GM21447 (cell line): Measurements from ENCODE around the gene PIM1.
"Not testable (repeated sequence)": the region's sequence is repeated elsewhere in the genome, so short reads cannot be mapped to it uniquely, and the experiment has no call there.

Experiments
- ATAC-seq: cut with Tn5 transposase; IDR thresholded peaks from one replicate; pipeline ENCODE4 v1.9.1; 2021; ENCODE audit not compliant: unreplicated experiment

PIM1 gene

DNA sequence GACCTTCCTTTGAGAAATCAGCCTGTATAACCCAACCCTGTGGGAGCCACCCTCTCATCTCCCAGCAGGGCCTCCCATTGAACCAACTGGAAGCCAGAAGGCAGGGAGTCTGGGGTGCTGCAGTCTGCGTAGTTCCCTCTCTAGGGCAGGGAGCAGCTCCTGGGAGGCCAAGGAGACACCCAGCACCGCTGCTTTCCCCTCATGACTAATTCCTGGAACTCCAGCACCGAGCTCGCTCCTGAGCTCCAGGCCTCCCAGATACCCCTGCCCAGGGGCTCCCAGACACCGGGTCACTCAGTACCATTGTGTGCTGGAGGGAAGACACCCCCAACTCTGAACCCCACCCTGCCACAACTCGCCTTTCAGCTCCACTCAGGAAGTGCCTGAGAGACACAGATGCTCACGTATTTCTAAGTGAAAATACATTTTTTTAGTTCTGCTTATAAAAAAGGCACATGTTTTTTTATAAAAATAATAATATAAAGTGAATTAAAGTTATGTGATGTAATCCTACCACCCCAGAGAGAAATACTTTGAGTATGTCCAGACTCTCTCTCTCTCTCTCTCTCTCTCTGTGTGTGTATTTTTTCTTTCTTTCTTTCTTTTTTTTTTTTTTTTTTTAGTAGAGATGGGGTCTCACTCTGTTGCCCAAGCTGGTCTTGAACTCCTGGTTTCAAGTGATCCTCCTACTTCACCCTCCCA is 17.5 kb downstream of the PIM1 start:
- no peak for ATAC-seq

DNA sequence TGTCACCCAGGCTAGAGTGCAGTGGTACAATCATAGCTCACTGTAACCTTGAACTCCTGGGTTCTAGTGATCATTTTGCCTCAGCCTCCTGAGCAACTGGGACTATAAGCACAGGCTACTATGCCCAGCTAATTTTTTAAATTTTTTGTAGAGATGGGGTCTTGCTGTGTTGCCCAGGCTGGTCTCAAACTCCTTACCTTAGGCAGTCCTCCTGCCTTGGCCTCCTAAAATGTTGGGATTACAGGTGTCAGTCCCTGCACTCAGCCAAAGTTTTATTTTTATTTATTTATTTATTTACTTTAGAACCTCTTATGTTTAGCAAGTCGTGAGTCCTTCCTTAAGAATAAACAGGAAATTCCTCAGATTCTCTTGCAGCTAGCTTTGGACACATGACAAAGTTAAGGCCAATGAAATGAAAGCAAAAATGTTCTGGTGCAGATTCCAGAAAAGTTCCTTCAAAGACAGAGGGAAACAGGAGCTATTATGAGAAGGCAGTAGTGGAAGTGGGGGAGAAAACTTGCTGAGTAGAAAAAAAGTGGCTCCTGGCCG is 19.1 kb downstream of the PIM1 start:
- no peak for ATAC-seq

DNA sequence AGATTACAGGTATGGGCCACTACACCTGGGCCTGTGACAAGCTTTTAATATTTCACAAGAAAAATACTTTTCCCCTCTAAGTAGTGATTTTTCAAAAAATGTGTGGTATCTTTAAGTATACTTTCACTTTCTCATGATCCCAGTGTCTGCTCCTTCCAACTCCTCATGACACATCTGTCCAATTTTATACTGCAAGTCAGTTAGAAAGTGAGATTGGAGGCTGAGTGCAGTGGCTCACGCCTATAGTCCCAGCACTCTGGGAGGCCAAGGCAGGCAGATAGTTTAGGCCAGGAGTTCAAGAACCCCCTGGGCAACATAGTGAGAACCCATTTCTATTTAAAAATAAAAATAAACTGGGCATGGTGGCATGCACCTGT is 20.2 kb downstream of the PIM1 start:
- ATAC-seq = no peak

DNA sequence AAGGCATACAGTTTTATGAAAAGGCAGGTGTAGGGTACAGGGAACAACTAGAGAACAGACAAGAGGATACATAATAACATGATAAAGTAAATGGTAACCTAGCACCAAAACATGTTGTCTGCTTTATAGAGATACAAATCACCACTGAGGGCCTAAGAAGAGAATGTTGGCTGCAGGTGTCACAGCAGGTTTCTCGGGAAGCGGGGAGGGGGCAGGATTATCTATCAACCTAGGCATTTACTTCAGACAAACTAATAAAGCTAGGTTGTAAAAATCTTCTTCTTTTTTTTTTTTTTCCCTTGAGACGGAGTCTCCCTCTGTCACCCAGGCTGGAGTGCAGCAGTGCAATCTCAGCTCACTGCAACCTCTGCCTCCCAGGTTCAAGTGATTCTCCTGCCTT is 22.7 kb downstream of the PIM1 start:
- ATAC-seq = no peak

DNA sequence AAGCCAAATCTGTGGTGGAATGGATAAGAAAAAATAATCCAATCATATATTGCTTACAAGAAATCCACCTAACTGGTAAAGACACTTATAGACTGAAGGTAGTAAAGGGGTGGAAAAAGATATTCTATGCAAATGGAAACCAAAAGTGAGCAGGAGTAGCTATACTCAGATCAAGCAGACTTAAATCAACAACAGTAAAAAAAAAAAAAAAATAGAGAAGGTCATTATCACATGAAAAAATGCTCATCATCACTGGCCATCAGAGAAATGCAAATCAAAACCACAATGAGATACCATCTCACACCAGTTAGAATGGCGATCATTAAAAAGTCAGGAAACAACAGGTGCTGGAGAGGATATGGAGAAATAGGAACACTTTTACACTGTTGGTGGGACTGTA is 24.9 kb downstream of the PIM1 start:
- not testable (repeated sequence) for ATAC-seq

DNA sequence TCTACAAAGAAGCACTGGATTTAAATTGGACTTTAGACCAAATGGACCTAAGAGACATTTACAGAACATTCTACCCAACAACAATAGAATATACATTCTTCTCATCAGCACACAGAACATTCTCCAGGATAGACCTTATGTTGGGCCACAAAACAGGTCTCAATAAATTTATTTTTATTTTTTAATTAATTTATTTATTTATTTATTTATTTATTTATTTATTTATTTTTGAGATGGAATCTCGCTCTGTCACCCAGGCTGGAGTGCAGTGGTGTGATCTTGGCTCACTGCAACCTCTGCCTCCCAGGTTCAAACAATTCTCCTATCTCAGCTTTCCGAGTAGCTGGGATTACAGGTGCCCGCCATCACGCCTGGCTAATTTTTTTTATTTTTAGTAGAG is 26.5 kb downstream of the PIM1 start:
- ATAC-seq = not testable (repeated sequence)

DNA sequence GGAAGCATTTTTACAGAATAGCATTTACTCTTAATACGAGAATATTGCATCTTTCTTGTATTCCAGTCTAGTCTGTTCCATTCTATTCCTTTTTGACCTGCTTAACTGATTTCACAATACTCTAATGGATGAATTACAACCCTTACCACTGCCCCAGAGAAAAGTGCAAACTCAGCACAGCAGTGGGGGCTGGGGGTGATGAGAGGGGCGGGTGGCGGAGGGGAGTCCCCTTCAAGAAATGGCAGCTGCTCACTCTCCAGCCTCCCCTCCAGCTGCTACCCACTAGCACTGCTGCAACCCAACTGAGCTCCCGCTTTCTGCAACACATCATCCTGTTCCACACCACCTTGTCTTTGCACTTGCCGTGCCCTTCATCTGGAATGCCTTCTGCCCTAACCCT is 30.1 kb downstream of the PIM1 start:
- ATAC-seq = no peak

DNA sequence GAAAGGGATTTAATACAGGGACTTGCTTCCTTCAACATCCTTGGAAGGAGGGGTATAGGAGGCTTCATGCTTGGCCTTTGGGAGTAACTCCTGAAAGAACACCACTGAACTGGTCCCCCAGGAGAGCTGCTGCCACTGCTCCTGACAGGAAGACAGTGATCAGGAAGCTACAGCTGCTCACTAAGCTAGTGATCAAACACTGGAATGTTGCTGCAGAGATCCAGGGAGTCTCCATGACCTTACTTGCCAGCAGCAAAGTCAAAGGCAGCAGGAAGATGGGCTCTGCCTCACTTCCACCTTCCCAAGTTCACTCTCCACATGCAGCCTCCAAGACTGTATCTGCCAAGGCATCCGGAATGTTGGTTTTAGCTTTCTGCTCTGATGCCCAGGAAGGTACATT is 31.8 kb downstream of the PIM1 start:
- ATAC-seq = no peak

DNA sequence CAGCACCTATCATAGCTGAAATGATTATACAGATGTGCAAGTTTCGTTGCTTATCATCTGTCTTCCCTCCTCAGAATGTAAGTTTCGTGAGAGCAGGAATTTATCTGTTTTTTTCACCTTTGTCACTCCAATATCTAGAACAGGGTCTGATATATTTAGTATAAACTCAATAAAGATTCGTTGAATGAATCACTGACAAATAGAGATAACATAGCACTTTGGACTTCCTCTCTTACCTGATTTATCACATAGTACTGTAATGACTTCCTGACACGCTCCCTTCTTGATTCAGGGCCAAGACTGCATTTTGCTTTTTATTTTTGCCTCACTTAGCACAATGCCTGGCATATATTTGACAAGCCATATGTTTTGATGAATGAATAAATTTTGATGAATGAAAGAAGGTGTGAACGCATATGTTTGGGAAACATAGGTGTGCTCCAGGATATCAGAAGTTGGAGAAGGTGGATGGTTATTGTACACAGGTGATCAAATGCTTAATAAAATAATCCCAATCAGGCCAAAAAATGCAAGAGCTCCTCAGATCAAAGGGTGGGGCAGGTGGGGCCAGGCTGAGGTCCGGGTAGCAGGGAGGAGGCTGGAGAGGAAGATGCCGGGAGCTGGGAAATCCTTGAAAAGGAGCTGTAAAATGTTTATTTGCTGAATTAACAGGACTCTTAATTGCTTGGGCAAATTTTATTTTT is 33.0 kb downstream of the PIM1 start:
- no peak for ATAC-seq

DNA sequence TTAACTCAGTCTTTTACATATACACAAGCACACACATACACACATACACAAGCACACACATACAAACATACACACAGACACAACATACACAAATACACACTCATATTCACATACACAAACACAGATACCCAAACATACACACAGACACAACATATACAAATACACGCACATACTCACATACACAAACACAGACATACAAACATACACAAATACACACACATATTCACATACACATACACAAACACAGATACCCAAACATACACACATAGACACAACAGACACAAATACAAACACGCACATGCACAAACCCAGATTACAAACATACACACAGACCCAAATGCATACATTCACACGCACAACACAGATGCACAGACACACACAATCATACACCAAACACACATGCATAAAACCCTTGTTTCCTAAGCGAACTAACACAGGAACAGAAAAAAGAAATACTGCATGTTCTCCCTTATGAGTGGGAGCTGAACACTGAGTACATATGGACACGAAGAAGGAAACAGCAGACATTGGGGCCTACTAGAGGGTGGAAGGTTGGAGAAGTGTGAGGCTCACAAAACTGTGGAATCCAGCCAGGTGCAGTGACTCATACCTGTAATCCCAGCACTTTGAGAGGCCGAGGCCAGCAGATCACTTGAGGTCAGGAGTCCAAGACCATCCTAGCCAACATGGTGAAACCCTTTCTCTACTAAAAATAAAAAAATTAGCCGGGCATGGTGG is 34.2 kb downstream of the PIM1 start:
- no peak for ATAC-seq

DNA sequence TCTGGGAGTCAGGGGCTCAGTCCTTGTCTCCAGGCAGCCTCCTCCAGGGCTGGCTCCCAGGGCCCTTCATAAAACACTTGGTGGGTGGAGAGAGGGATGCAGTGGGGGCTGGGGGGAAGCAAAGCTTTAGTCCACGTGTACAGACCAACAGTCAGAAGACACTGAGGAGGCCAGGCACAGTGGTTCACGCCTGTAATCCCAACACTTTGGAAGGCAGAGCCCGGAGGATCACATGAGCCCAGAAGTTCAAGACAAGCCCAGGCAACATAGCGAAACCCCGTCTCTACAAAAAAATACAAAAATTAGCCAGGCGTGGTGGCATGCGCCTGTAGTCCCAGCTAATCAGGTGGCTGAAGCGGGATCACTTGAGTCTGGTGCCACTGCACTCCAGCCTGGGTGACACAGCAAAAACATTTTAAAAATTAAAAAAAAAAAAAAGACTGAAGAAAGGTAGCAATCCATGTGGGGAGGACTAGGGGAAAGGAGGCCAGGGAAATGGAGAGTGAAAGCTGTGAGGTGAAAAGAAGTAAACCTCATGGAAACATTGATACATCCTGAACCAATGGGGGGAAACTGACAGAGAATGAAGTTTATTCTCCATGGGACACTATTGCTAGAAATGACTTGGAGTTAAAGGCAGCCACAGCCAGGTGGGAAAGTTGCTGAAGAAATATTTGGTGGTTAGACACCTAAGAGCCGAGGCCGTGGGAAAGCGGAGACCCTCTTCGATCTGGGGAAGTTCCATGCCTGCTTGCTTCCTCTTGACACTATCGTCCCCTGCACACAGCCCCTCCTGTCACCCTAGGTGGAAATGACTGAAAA is 35.4 kb downstream of the PIM1 start:
- no peak for ATAC-seq

DNA sequence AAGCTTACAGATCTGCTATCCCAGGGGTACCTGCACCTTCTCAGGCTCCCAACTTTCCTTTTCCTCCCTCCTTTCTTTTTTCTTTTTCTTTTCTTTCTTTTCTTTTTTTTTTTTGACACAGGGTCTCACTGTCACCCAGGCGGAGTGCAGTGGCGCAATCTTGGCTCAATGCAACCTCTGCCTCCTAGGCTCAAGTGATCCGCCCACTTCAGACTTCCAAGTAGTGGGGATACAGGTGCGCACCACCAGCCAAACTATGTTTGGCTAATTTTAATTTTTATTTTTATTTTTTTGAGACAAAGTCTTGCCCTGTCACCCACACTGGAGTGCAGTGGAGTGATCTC is 36.0 kb downstream of the PIM1 start:
- no peak for ATAC-seq

DNA sequence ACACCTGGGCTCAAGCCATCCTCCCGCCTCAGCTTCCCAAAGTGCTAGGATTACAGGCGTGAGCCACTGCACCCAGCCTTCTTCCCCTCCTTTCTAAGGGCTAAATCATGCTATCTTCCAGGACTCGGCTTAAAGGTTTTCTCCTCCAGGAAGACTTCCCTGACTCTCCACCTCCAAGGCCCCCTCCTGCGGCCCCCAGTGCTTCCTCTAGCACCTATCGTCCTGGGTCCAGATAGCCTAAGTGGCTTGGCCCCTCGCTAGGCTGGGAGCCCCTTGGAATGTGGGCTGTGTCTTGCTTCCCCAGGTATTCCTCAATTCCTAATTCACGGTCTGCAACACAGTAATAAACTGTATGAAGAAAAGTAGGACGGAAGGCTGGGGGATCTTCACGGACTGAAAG is 36.7 kb downstream of the PIM1 start:
- ATAC-seq = no peak

DNA sequence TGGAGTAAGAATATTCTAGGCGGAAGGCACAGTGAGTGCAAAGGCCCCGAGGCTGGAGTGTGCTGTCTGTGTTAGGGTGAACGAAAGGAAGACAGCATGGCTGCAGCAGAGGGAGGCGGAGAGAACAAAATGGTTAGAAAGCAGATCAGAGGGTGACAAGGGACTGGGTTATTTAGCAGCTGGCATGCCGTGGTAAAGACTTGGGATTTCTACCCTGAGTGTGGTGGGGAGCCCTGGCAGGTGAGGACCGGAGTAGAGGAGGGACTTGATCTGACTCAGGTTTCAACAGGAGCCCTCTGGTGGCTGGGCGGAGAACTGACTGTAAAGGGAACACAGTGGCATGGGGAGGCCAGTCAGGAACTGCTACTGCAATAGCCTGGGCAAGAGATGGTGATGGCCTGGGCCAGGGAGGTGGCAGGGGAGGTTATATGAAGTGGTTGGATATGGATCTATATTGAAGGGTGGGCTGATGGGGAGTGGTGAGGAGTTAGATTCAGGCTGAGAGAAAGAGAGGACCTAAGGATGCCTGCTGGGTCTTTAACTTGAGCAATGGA is 38.0 kb downstream of the PIM1 start:
- ATAC-seq = peak; percentile 51

DNA sequence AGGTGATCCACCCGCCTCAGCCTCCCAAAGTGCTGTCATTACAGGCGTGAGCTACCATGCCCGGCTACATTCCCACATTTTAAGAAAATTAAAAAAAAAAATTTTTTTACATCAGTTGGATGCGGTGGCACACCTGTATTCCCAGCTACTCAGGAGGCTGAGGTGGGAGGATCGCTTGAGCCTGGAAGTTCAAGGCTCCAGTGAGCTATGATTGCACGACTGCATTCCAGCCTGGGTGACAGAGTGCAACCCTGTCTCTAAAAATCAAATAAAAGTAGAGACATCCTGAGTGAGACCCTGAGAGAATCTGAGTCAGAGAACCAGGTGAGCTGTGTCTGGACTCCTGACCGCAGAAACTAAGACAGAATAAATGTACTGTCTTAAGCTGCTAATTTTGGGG is 38.8 kb downstream of the PIM1 start:
- no peak for ATAC-seq

DNA sequence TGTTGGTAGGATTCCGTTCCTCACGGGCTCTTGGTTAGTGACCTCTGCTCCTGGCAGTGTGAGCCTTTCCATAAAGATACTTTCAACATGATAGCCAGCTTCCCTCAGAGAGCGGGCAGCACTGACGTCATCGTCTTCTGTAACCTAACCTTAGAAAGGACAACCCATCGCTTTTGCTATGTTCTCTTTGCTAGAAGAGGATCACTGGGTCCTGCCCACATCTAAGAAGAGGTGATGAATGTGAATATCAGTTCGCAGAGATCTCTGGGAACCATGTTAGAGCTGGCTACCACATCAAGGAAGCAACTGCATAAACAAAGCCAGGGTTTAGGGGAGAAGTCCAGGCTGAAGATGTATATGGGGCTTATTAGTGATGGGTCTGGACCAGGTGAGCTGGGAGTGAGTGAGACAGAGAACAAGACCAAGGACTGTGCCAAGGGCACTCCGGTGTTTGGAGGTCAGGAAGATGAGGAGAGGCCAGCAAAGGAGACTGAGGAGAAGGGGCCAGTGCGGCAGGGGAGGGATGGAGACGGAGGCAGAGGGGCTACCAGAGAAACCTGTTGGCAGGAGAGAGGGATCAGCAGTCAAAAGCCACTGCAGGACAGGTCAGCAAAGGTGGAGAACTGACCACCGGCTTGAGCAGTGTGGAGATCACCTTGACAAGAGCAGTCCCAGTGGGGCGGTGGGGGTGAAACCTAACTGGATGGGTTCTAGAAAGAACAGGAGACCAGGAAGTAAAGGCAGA is 39.7 kb downstream of the PIM1 start:
- ATAC-seq = no peak

DNA sequence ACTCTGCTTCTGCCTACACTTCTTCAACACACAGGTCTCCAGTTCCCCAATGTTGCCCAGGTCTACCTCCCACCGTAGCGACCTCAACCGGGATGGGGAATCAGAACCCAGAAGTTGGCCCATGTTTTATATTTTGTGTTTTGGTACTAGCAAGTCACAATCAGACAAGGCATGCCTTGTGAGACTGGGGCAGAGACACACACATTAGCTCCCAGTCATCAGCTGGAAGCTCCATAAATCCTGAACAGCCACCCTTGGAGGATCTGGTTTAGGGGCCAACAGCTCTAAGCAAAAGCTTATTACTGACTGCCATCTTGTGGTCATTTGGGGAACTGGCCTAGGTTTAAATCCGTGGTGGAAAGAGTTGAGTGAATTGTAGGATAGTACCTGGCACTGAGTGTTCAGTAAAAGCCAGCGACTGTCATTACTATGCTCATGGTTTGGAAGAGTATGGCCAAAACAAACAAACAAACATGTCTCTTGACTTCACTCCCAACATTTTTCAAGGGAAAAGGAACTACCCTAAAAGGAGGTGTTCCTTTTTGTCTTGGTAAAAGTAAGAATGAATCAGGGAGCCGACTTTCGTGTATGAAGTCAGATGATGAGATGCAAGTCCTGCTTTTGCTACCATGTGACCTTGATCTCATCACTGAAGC is 40.5 kb downstream of the PIM1 start:
- no peak for ATAC-seq

DNA sequence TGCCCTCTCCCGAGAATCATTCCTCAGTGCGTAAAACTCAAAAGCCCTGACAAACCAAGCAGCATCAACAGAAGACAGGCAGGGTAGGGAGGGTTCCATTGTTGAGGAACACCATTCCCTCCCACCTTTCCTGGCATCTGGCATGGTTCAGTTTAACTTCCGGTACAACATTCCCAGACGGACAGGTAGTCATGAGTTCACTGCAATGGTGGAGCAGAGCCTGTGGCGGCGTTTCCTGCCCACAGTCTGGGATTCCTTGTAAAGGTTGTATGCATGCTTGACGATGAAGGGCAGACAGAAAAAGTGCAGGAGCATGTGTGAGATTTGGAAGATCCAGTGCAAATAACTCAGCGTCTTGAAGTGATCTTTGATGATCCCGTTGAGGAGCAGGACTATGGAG is 42.3 kb downstream of the PIM1 start:
- no peak for ATAC-seq

DNA sequence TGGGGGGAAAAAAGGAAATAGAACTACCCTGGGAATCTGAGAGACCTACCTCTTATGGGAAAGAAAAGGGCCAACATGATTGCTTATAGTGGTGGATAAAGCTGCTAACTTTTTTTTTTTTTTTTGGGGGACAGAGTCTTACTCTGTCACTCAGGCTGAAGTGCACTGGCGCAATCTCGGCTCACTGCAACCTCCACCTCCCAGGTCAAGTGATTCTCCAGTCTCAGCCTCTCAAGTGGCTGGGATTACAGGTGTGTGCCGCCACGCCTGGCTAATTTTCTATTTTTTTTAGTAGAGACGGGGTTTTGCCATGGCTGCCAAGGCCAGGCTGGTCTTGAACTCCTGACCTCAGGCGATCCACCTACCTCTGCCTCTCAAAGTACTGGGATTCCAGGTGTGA is 48.1 kb downstream of the PIM1 start:
- ATAC-seq = no peak

DNA sequence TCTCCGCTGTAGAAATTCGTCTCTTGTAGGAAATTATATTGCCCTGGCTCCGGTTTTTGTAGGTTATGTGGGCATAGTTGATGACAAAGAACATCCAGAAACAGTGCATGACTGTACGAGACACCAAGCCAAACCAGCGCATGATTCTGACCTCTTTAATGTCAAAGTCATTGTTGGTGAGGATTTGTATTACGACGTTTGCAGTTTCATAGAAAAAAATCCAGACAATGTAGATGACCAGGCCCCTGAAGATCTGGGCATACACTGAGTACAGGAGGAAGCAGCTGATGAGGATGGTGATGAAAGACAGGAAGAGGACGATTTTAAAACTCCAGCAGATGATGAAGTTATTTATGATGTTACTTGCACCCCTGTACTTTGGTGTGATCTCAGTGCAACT is 48.6 kb downstream of the PIM1 start:
- no peak for ATAC-seq
